Raji (cell line): Measurements from ENCODE around the gene PTPRE.

ENCODE experiments used
- POLR2A ChIP-seq: IDR thresholded peaks from 2 replicates; pipeline ENCODE4 v1.6.1; 2011; ENCODE audit warnings: low read depth, low read length, control low read depth; ENCODE audit not compliant: insufficient read depth

PTPRE gene

GRCh38 chr10:127971963-127972615 lies 65.2 kb downstream of the PTPRE start:
- no peak for TF ChIP-seq POLR2A

GRCh38 chr10:127972751-127973357 lies 66.0 kb downstream of the PTPRE start:
- no peak for TF ChIP-seq POLR2A

GRCh38 chr10:127973791-127974311 lies 66.9 kb downstream of the PTPRE start:
- TF ChIP-seq POLR2A, result no peak

GRCh38 chr10:127974911-127975310 lies 68.0 kb downstream of the PTPRE start:
- TF ChIP-seq POLR2A, result no peak

GRCh38 chr10:127976286-127976685 lies 69.4 kb downstream of the PTPRE start:
- no peak for TF ChIP-seq POLR2A

- TF ChIP-seq POLR2A, result no peak
These were observed 69.9 kb downstream of the PTPRE start for GRCh38 chr10:127976701-127977356.

- TF ChIP-seq POLR2A, result no peak
These were observed 70.6 kb downstream of the PTPRE start for GRCh38 chr10:127977357-127978009.

- no peak for TF ChIP-seq POLR2A
These were observed 71.6 kb downstream of the PTPRE start for GRCh38 chr10:127978481-127978880.

- no peak for TF ChIP-seq POLR2A
These were observed 72.1 kb downstream of the PTPRE start for GRCh38 chr10:127979045-127979444.

GRCh38 chr10:127979566-127979965 lies 72.7 kb downstream of the PTPRE start:
- TF ChIP-seq POLR2A, result no peak

GRCh38 chr10:127980898-127981297 lies 74.0 kb downstream of the PTPRE start:
- no peak for TF ChIP-seq POLR2A

GRCh38 chr10:127982601-127983000 lies 75.7 kb downstream of the PTPRE start:
- TF ChIP-seq POLR2A, result no peak

- no peak for TF ChIP-seq POLR2A
These were observed 76.6 kb downstream of the PTPRE start for GRCh38 chr10:127983344-127984100.

GRCh38 chr10:127984945-127985344 lies 78.0 kb downstream of the PTPRE start:
- no peak for TF ChIP-seq POLR2A
